Measurements from ENCODE around the gene MFSD6L.

Gene MFSD6L

GRCh38 chr17:8792646-8793045 is 6.5 kb downstream of the MFSD6L start:
- DNase-seq (ENCODE audit: low read depth in 2 of 2) = no peak

DNA sequence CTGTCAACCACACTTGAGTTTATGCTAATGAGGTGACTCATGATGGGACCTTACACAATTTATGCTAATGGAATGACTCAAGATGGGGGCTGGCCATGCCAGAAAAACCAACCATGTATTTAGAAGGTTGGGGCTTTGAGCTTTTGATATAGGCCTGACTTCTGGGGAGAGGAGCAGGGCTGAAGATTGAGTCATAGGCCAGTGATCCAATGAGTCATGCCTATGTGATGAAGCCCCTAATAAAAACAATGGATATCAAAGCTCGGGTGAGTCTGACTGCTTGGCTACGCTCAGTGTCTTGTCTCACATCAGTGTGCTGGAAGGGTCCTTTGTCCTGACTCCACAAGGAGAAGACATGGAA is 7.3 kb downstream of the MFSD6L start:
- no peak for DNase-seq (ENCODE audit: low read depth in 2 of 2)

DNA sequence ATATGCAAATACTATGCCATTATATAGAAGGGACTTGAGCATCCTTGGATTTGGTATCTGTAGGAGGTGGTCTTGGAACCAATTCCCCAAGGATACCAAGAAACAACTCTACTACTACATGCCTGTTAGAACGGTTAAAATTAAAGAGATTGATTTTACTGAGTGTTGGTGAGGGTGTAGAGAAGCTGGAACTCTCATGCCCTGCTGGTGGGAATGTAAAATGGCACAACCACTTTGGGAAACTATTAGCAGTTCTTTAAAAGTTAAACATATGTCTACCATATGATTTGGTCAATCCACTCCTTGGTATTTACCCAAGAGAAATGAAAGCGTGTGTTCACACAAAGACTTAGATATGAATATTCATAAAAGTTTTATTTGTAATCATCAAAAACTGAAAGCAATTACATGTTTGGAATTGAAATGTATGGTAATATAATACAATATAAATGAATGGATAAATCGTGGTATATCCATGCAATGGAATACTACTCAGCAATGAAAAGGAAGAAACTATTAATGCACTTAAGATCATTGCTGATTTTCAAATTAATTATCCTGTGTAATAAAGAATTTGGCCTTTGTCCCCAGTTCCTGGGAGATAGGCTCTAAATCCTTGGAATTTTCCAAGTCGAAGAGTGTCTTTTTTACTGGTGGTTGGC is 7.8 kb downstream of the MFSD6L start:
- DNase-seq (ENCODE audit: low read depth in 2 of 2) = no peak

DNA sequence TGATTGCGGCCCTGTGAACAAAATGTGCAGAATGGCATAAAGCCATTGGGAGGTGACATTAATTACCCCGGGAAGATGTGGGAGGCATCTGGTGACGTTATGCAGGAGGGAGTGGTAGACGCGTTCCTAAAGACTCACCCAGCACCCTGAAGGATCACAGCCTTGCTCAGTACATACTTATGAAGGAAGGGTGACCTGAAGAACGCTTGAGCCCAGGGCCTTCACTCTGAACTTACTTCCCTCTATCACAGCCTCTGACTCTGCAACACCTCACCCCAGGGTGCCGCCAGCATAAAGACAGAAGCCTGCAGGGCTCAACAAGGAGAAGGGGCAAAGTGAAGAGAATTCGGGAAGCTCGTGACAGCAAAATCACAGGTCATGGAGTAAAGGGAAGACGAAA is 9.4 kb downstream of the MFSD6L start:
- DNase-seq (ENCODE audit: low read depth in 2 of 2) = no peak

- DNase-seq (ENCODE audit: low read depth in 2 of 2) = no peak
Measured at GRCh38 chr17:8788998-8789397, 10.2 kb downstream of the MFSD6L start.

DNA sequence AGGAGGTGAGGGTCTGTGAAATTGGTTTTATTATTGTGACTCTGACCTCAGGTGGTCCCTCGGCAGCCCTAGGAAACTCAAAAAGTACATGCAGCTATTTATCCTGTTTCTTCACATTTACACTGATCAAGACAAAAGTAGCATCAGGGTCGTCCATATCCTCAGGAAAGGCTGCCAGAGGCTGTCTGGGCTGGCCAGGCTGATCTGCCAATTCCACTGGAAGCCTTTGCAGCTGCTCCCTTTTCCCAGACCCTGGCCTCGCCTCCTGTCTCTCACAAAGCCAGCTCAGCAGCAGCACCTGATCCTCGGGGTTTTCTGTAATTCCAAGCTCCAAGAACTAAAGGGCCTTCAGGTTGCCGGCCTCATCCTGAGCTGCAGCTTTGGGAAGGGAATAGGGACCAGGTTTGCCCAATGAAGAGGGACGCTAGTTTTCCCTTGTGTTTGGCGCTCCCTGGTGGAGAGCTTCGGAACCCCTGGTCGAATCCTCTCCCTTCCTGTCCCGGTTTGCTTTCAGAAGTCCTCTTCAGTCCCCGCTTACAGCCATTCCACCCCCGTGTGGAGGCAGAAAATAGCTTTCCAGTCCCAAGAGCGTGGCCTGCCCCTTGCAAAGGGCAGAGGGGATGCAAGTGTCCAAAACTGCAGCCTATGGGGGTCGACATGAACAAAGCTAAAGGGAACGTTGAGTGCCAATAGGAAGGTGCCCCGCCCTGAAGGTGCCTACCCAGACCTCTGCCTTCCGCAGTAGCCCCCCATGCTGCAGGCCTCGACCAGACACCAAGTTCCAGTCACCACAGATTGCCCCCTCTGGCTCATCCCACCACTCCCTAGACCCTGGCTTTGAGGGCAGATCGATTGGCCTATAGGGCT is 13.4 kb downstream of the MFSD6L start:
- peak in 1 of 2 donors; percentile 29 for DNase-seq (ENCODE audit: low read depth in 2 of 2)

DNA sequence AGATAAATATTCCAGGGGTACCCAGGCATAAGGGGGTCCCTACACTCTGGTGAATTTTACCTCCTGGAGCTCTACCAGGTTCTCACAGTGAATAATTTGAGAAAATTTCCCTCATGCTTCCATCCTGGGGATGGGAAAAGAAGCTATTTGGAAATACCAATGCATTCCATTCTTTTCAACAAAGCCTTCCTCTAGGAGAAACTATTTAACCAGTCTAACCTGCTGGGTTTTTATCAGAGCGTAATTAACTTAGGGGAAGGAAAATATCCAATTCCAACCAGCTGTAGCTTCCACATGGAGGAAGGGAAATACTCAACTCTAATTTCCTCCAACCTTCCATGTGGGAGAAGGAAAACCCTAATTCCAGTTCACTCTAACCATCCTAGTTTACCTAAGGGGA is 17.0 kb downstream of the MFSD6L start:
- DNase-seq (ENCODE audit: low read depth in 2 of 2) = no peak

GRCh38 chr17:8781776-8782175 is 17.4 kb downstream of the MFSD6L start:
- DNase-seq (ENCODE audit: low read depth in 2 of 2) = no peak

GRCh38 chr17:8776881-8777280 is 22.3 kb downstream of the MFSD6L start:
- DNase-seq (ENCODE audit: low read depth in 2 of 2) = no peak

DNA sequence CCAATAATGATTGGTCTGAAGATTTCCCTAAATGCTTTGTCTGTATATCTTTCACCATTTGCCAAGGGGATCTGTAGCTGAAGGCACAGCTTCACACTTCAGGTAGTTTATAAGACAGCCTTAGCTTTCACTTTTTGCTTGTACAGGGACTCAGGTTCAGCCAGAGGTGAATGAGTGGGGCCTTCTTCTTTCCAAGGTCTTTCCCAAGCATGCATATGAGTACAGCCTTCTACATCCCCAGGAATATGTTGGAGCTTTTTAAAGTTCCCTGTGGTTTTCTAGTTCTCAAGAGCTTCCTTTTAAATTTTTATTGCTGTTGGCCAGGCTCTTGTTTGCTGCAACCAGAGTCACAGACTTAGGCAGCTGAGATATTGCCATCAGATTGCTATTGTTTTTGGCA is 22.9 kb downstream of the MFSD6L start:
- no peak for DNase-seq (ENCODE audit: low read depth in 2 of 2)

- no peak for DNase-seq (ENCODE audit: low read depth in 2 of 2)
Measured at GRCh38 chr17:8766731-8767130, 32.4 kb downstream of the MFSD6L start.

DNA sequence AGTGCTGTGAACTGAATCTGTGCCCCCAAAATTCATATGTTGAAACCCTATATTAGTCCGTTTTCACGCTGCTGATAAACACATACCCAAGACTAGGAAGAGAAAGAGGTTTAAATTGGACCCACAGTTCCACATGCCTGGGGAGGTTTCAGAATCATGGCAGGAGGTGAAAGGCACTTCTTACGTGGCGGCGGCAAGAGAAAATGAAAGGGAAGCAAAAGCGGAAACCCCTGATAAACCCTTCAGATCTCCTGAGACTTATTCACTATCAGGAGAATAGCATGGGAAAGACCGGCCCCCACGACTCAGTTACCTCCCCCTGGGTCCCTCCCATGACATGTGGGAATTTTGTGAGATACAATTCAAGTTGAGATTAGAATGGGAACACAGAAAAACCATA is 37.2 kb downstream of the MFSD6L start:
- no peak for DNase-seq (ENCODE audit: low read depth in 2 of 2)

GRCh38 chr17:8758137-8758596 is 41.0 kb downstream of the MFSD6L start, which contains the start of gene SPDYE4:
Gene SPDYE4, minus strand, starts transcription at chr17:8758546. Its CDS starts 164 bp downstream, at chr17:8758382.
- no peak for DNase-seq (ENCODE audit: low read depth in 2 of 2)

- no peak for DNase-seq (ENCODE audit: low read depth in 2 of 2)
Measured at GRCh38 chr17:8757189-8757588, 42.0 kb downstream of the MFSD6L start.

DNA sequence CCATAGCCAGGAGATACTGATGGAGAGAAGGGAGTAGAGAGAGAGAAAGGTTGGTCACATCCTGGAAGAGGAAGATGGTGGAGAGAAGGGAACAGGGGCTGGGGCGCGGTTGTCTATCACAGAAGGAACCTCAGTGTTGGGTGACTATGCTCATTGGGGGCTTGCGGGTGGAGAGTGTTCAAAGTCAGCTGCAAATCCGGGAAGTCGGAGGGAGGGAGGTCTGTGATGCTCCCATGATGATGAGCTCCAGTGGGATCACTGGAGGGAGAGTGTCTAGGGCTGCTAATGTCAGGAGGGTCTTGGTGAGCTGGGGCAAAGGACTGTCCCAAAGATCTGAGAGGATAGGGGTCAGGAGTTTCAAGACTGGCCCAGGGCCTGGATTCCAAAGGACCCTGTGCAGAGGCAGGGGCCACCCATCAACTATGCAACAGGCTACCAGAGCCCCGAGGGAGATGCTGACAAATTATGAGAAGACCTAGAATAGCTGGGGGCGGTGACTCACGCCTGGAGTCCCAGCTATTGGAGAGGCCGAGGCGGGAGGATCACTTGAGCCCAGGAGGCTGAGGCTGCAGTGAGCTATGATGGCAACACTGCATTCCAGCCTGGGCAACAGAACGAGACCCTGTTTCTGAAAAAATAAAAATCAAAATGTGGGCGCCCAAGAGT is 43.4 kb downstream of the MFSD6L start:
- no peak for DNase-seq (ENCODE audit: low read depth in 2 of 2)

DNA sequence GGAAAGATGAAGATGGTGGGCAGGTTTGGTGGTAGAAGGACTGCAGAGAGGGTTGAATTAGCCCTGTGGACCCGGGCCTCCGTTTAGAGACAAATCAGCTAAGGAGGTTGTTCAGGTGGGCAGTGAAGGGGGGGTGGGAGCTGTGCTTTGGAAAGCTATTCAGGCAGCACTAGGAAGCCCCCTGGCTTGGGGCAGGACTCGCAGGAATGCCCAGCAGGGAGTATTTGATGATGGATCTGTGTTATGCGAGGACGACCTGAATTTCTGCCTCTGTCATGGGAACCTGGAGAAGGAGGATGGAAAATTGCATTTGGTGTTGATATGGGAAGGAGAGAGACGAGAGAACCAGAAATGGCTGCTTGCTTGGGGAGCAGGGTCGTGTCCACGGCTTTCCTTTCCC is 44.3 kb downstream of the MFSD6L start:
- DNase-seq (ENCODE audit: low read depth in 2 of 2) = no peak

- no peak for DNase-seq (ENCODE audit: low read depth in 2 of 2)
Measured at GRCh38 chr17:8753976-8754440, 45.2 kb downstream of the MFSD6L start.

GRCh38 chr17:8753136-8753975 is 45.8 kb downstream of the MFSD6L start:
- no peak for DNase-seq (ENCODE audit: low read depth in 2 of 2)

DNA sequence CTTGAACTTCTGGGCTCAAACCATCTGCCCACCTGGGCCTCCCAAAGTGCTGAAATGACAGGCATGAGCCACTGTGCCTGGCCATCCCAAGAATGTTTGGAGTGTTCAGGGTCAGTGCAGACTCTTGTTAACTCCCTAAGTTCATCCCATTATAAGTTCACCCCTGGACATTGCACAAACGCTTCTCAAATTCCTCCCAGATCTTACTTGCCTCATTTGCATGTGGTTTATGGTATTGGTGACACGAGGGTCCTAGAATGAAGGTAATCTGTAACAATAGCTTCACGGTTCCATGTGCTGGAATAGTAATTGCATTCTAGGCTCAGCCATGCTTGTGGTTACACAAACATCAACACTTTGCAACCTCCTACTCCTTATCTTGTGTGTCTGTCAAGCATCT is 49.5 kb downstream of the MFSD6L start:
- DNase-seq (ENCODE audit: low read depth in 2 of 2) = no peak

- DNase-seq (ENCODE audit: low read depth in 2 of 2) = no peak
Measured at GRCh38 chr17:8747742-8748141, 51.4 kb downstream of the MFSD6L start.

Measured in stimulated activated CD8-positive, alpha-beta memory T cell treated with anti-CD3 and anti-CD28 coated beads, Interleukin-15, amount 100 ng/mL, for 48 hours (primary cell).